NCI-H460 (cell line): Measurements from ENCODE around the gene SLC6A6. TPM values are rescaled to one million over a fixed set of nuclear protein-coding genes. Genes with fewer than 3 reads are reported as not detected.

ENCODE experiments used
- DNase-seq: peaks from one replicate; pipeline ENCODE4 v3.0.0-alpha.2; 2016; ENCODE audit warnings: low read depth; ENCODE audit errors: extremely low read depth
- polyA plus RNA-seq: library from polyadenylated mRNA; depleted of rRNA; stranded (reverse); fragments of >200 nt; gene quantifications from 2 replicates; pipeline ENCODE4 v1.2.3, GENCODE V29; 2014; cell fraction: nucleus; rRNA removed
- total RNA-seq: library from RNA; depleted of rRNA; stranded (reverse); fragments of >200 nt; shearing (Covaris generic); gene quantifications from 2 replicates; pipeline ENCODE4 v1.2.3, GENCODE V29; 2014; rRNA removed

Gene SLC6A6
- total RNA-seq = 117 and 123 TPM in 2 replicates
- 146 and 184 TPM in 2 replicates for polyA plus RNA-seq

DNA sequence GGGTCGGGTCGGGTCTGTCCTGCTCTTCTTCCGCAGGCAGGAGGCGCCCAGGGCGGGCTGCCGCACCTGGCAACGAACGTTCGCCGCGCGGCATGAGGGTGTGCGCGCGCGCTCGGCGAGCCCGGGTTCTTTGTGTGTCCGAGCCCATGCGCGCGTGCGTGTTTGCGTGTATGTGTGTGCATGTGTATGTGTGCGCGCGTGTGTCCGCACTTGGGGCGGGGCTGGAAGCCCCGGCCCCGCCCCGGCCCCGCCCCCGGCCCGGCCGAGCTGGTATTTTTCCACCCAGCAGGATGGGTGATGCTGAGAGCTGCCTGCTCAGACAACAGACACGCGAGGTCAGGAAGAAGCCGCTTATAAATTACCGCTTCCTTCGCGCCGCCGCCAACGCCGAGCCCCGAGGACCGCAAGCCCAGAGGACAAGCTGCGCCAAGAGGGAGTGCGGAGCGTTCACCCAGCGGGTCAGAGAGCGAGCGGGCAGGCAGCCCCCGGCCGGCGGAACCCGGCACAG is at the start of gene SLC6A6:
Gene SLC6A6 (plus strand): TSS at position 303 of the 508 bp plus-strand sequence. CDS start 41,029 bp downstream, outside the sequence.
- peak; percentile 92 for DNase-seq

DNA sequence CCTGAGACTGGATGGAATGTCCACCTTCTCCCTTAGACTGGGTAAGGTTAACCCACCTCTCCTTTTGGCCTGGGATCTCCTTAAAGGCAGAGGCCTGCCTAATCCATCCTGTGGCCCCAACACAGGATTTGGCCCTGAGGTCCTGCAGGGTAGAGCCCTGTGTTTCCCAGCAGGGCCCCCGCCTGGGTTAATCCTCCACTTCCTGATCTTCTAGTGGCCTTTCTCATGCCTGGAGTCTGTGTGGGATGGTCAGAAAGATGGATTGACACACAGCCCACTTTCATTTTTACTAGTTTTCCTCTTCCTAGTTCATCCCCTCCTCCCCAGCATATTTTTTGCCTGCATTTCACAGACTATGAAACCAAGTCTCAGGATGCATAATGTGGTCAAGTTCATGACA is 48.9 kb upstream of the SLC6A6 start:
- no peak for DNase-seq

DNA sequence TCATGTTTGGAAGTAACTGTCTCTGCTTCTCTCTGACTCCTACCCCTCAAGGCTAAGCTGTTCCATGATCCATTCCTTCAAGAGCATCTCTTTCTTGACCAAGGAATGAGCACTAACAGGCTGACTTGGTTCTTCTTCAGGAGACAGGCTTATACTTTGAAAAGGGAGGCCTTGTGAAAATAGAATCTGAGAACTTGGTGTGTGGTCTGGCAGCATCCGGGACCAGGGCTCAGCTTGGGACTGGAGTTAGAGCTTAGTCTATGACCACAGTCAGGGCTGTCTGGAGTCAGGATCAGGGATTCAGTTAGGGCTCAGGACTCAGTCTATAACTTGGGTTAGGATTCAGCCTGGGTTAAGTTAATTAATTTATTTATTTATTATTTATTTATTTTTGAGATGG is 44.9 kb upstream of the SLC6A6 start:
- no peak for DNase-seq

DNA sequence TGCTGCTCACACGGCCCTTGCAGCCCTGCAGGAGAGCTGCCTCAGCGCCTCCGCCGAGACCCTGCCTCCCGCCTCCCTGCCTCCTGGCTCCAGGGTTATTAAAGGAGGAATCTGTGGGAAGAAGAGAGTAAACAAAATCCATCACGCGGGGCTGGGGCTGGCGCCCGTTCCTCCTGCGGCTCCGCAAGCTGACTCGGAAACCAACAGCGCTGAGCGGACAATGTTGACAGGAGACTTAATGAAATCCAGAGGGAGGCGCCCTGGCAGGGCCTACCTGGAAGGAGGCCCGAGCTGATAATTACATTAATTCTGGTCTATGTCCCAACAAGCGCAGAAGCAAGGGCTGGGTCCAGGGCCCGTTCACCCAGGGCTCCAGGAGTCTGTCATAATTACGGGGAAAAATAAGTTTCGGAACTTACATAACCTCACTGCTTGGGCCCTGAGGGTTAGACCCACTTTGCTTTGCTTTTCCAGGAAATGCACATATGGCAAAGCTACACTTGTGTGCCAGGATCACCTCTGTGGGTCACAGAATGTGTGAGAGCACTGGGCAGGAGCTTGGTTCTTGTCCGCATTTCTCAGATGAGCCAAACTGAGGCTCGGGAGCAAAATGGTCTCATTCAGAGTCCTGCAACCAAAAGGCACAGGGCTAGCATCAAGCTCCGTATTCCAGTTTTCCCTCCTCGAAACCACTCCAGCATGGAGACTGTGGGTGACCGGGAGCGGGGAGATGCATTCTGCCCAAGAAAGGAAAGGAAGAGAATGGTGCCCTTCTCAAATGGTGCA is 43.8 kb upstream of the SLC6A6 start:
- no peak for DNase-seq

DNA sequence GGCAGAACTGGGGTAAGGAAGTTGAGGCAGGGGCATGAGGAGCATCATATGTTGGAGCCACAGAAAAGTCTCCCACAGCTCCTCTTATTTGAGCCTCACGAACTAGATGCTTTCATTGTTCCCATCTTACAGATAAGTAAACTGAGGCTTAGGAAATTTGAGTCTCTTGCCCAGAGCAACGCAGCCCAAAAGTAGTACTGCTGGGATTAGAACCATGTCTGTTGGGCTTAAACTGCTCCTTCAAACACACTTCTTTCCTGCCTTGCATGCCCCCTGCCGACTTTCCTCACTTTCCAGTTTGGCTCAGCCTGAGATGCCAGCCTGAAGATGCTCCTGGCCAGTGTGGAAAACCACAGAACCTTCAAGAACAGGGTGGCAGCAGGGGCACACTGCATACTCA is 43.1 kb upstream of the SLC6A6 start:
- no peak for DNase-seq

DNA sequence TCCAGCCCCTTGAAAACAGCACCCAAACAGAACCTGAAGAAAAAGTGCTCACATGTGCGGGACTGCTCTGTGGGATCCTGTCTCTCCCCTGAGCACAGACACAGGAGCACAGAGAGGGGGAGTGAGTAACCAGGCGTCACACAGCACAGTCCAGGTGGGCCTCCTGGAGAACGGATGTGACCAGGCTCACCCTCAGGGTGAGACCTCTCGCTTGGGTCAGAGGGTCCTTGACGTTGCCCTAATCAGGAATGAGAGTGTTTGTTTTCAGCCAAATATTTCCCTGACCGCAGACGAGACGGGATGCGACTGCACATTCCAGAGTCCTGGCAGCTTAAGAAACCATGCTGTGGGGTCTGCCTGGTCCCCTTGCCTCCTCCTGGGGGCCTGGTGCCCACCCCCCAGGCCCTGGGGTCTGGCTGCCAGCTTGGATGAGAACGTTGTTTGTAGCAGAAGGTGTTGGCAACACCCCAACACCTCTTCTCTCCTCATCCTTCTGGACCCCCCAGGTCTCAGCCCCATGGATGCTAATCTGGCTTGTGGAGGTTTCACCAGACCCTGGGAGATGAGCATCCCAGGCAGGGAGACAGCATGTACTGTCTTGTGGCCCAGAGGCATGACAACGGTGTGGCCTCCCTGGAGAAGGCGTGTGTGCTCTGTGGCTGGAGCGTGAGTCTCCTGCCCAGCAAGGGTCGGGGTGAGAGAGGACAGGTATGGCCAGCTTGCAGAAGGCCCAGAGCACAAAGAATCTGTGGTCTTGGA is 42.1 kb upstream of the SLC6A6 start:
- no peak for DNase-seq

DNA sequence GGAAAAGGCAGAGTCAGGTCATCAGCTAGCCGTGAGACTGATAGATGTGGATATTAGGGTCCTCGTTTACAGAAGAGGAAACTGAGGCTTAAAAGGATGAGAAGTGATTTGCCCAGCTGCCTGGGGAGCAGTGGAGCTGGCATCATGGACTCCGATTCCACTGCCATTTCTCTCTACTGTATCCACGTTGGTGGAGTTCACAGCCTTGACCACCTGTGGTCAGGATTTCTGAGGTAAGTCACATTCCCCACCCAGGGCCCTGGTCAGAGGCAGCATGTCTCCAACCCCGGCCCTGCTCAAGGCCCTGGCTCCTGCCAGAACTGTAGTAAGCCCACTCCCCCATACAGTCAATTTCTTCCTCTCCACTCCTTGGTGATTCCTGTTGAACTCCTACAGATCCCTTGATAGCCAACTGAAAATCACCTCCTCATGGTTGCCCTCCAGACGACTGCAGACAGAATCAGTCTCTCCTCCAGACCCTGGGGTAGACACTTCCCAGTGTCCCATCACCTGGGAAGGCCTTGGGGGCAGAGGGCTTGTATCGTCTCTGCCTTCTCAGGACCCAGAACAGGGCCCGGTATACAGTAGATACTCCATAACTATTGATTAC is 41.2 kb upstream of the SLC6A6 start:
- no peak for DNase-seq

DNA sequence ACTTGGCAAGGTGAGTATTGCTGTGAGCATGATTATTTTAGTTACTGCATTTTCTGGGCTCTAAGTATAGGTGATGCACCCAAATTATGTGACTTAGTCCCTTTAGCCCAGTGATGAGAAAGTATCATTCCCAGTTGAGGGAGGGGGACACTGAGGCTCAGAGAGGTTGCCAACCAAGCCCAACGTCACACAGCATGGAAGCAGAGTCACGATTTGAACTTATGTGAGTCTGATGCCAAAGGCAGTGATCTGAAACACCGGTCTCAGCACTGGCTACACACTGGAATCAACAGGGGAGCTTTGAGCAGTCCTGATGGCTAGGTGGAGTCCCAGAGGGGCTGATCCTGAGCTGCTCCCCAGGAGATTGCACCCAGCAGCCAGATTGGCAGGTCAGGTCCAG is 39.5 kb upstream of the SLC6A6 start:
- no peak for DNase-seq

DNA sequence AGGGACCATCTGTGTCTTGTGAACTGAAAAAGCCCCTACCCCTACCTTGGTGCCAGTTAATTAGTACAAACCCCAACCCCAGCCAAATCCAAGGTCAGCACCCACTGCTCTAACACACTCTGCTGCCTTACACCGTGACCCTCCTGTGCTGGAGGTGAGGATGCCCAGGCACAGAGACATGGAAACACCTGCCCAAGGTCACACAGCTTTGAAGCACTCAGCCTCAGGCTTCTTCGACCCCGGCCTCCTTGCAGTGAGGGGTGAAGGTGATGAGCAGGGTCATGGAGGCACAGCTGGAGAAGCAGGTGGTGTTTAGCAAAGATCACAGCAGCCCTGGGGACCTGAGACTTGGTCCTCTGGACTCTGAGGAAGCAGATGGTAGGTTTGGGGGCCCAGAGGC is 39.0 kb upstream of the SLC6A6 start:
- no peak for DNase-seq

DNA sequence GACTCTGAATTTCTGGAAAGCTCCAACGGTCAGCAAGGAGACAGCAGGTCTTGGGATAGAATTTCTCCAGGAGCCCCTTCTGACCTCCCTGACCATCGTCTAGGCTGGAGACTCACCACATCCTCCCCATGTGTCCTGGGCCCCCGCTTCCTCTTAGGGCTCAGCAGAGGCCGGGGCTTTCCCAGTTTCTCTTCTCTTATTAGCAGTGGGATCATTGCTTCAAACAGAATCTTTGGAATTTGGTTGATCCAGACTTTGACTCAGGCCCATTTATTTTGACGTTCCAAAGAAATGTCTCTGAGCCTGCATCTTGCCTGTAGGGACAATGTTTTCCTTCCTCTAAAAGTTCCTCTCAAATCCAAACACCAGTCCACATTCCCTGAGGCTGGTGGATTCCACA is 38.4 kb upstream of the SLC6A6 start:
- no peak for DNase-seq

DNA sequence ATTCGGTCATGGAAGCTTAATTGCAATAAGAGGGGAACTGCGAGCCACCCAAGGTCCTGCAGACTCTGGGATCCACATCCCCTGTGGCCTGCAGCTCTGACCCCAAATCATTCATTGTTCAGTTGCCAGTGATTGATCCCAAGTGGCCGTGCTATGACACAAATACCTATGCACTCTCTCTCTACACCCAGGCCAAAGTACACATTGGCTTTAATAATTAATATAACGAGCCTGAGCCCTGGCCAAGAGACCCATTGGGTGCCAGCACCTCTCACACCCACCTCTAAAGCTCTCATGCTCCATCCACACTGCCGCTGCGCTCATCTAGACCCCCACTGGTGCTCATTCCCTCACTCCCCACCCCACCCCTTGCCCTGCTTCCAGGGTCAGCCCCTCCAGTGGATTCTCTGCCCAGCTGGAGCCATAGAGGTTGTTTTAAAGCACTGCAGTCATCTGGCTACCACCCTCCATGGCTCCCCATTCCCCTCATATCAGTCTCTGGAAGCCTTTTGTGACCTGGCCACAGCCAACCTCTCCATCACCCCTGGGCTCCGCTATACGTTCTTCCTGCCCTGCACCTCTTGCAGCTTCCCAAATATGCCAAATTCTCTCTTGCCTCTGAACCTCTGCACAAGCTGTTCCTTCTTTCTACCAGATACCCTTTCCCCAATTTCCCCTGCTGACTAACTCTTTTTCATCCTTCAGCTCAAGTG is 37.7 kb upstream of the SLC6A6 start:
- no peak for DNase-seq

DNA sequence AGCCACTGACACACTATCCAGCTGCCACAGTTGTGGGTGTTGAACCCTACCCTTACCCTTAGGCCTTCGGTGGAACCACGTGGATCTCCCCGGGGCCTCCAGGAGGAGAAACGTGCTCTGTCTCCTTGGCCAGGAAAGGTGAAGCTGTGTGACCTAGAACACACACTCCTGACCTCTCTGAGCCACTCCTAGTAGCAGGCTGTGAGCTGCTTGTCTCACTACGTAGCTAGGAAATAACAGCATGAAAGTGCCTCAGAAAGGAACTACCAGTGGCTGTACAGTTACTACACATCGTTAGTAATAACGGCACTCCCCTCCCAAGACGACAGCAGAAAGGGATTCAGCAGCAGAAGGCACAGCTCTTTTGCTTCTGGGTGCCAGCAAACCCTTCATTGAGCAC is 36.2 kb upstream of the SLC6A6 start:
- DNase-seq = no peak

DNA sequence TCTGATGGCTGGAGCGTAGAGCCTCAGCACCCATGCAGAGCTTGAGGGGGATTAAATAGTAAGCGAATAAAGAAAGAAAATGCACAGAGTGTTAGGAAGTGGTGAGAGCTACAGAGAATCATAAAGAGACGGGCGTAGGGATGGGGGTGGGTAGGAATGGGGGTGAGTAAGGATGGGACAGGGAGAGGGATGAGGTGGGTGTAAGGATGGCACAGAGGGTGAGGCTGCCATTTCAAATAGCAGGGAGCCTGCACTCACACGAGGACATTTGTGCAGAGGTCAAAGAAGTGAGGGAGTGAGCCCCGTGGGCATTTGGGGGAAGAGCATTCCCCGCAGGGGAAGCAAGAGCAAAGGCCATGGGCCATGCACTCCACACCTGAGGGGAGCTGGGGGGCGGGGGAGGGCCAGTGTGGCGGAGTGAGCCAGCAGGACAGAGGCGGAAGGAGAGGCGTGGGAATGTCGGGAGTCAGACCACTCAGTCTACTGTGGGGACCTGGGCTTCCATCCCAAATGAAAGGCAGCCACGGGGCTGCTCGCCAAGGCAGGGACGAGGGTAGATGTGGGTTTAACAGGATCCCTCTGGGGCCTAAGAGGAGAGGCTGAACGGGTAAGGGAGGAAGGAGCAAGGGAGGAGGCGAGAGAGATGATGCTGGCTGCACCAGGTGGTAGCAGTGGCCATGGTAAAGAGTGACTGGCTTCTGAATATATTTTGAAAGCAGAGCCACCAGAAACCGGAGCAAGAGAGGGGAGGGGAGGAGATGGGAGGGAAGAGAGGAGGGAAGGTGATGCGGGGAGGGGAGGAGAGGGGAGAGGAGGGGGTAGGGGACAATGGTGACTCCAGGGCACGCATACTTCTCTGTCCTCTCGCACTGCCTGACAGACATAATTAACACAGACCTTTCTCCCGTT is 35.2 kb upstream of the SLC6A6 start:
- no peak for DNase-seq

DNA sequence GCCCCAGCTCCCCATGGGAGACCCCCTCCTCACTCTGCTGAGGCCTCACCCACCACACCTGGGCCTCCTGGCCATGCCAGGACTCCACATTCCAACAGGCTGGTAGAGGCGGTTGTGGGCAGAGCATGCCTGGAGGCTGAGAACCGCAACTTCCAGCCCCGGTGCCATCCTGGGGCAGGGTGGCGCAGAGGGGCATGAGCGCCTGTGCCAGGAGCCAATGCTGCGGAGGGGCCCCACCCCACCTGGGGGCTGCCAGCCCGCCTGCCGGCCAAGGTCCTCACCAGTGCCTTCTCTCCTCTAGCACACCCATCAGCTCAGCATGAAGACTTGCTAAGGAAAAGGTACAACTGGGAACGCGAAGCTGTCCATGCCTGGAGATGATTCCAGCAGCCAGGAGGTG is 34.3 kb upstream of the SLC6A6 start:
- no peak for DNase-seq

DNA sequence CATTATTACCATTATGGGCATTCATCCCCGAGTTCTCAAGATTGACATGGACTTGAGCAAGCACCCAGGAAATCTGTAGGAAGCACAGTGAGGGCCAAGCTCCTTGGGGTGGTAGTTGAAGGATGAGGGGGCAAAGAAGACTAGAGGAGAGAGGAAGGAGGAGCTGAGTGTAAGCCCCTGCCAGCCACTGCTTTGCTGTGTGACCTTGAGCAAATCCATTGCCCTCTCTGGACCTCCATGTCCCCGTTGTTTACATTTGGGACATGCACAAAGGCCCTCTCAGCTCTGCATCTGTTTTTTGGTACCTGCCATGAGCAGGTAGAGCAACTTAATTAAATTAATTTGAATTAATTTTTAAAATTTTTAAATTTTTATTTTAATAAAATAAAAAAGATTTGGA is 33.5 kb upstream of the SLC6A6 start:
- DNase-seq = no peak

DNA sequence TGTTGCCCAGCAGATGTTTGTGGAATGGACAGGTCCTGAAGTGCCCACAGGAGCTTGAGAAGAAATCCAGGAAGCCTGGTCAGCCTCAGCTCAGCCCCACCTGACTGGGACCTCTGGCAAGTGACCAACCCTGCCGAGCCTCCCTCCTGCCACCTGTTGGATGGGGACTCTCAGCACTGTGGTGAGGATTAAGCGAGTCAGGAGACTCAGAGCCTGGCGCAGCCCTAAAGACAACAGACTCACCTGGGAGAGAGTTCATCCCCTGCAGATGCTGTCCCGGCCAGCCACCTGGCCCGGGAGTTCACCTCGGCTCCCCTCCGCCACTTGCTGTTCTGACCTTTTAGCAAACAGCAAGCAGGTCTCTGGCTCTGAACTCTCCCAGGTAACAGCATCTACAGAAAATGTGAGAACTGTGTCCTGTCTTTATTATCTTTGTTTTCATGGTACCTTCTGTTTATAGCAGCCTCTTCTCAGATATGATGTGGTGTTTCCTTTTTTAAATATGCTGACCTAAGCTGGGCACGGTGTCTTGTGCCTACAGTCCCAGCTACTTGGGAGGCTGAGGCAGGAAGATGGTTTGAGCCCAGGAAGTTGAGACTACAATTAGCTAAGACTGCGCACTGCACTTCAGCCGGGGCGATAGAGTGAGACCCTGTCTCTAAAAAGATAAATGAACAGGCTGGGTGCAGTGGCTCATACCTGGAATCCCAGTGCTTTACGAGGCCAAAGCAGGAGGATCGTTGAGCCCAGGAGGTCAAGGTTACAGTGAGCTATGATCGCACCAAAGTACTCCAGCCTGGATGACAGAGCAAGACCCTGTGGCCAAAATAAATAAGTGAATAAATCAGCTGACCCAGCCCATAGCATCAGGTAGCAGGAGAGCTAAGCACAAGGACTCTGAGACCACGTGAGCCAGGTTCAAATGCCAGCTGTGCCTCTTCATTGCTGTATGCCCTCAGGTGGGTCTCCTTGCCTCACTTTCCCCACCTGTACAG is 32.4 kb upstream of the SLC6A6 start:
- no peak for DNase-seq

DNA sequence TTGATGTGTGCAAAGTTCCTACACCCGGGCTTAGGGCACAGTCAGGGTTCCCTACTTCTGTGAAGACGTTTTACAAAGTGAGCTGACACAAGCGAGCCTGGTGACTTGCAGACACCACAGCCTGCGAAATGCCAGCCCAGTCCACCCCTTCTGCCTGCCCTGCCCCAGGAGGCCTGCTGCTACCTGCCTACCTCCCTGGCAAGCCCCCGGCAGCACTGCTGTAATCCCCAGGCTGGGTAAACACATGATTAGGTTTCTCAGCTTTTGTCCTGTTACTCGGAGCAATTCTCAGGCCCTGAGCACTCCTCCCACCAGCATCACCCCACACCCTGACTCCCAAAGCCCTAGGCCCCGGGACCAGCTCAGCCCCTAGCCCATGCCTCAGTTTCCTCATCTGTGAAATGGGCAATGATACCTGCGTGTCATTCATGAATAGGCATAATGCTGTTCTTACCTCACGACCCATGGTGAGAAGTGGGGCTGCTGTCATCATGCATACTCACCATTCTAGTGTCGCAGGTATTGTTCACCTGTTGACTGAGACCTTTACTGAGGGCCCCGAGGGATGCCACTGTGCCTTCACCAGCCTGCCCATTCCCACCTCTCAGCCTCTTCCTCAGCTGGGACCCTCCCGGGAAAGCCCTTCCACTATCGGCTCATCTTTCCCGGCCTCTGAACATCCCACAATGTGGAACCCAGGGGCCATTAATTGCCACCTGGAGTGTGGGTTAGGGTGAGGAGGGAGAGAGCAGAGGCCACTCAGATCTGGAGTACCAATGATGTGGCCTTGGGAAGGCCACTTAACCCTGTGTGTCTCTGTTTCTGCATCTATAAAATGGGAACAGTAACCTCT is 31.5 kb upstream of the SLC6A6 start:
- DNase-seq = no peak
